GM12878 (cell line): Measurements from ENCODE around the gene FAM9C. TPM values are rescaled to one million over a fixed set of nuclear protein-coding genes. Genes with fewer than 3 reads are reported as not detected.

Experiments
- BCL11A ChIP-seq: IDR thresholded peaks from 2 replicates; pipeline ENCODE4 v1.6.1; 2011; ENCODE audit warnings: low read depth, low read length
- BHLHE40 ChIP-seq, 2 experiments: fragments of 450-650 bp in 1 of 2; IDR thresholded peaks; 2 replicates each; pipeline ENCODE4 v1.6.1; 2011 to 2017; ENCODE audit warnings: low read depth in 2 of 2, borderline replicate concordance in 1 of 2, improper control_type of control experiment in 1 of 2, low read length in 1 of 2, mild to moderate bottlenecking in 1 of 2
- BMI1 ChIP-seq: fragments of 450-650 bp; IDR thresholded peaks from 2 replicates; pipeline ENCODE4 v1.6.1; 2016; ENCODE audit warnings: mild to moderate bottlenecking, moderate library complexity, borderline replicate concordance
- CHD4 ChIP-seq: fragments of 200-600 bp; sonication (generic); IDR thresholded peaks from 2 replicates; pipeline ENCODE4 v1.6.1; 2016; ENCODE audit warnings: mild to moderate bottlenecking
- CREM ChIP-seq: IDR thresholded peaks from 2 replicates; pipeline ENCODE4 v1.6.1; 2014; ENCODE audit warnings: antibody characterized with exemption, low read depth
- FOXK2 ChIP-seq: fragments of 450-650 bp; IDR thresholded peaks from 2 replicates; pipeline ENCODE4 v1.6.1; 2017; ENCODE audit warnings: mild to moderate bottlenecking, moderate library complexity
- HCFC1 ChIP-seq: fragments of 150-350 bp; IDR thresholded peaks from 2 replicates; pipeline ENCODE4 v1.6.1; 2014; ENCODE audit warnings: low read length
- HDAC6 ChIP-seq: fragments of 200-600 bp; sonication (generic); IDR thresholded peaks from one replicate; pipeline ENCODE4 v1.8.0; 2017; ENCODE audit warnings: antibody characterized with exemption; ENCODE audit not compliant: unreplicated experiment
- KAT2A ChIP-seq: conservative IDR thresholded peaks from 2 replicates; pipeline ENCODE4 v1.6.1; 2011; ENCODE audit warnings: low read depth, low read length; ENCODE audit not compliant: control insufficient read depth
- MLLT1 ChIP-seq: fragments of 450-650 bp; IDR thresholded peaks from 2 replicates; pipeline ENCODE4 v1.6.1; 2016; ENCODE audit warnings: mild to moderate bottlenecking
- MXI1 ChIP-seq: fragments of 150-350 bp; IDR thresholded peaks from 2 replicates; pipeline ENCODE4 v1.6.1; 2011; ENCODE audit warnings: low read depth, mild to moderate bottlenecking, inconsistent platforms, low read length, improper control_type of control experiment
- NBN ChIP-seq: fragments of 450-650 bp; IDR thresholded peaks from 2 replicates; pipeline ENCODE4 v1.6.1; 2016
- NRF1 ChIP-seq: conservative IDR thresholded peaks from 2 replicates; pipeline ENCODE4 v1.6.1; 2011; ENCODE audit warnings: mild to moderate bottlenecking, low read depth, low read length, improper control_type of control experiment
- PAX5 ChIP-seq: IDR thresholded peaks from 2 replicates; pipeline ENCODE4 v1.6.1; 2011; ENCODE audit warnings: low read depth, low read length, borderline replicate concordance
- POLR2AphosphoS5 ChIP-seq: IDR thresholded peaks from 2 replicates; pipeline ENCODE4 v1.6.1; 2011; ENCODE audit warnings: mild to moderate bottlenecking, low read length, inconsistent platforms
- RB1 ChIP-seq: fragments of 450-650 bp; formaldehyde crosslinking; IDR thresholded peaks from 2 replicates; pipeline ENCODE4 v1.6.1; 2017; ENCODE audit warnings: mild to moderate bottlenecking, borderline replicate concordance
- RELA ChIP-seq: fragments of 450-650 bp; IDR thresholded peaks from 2 replicates; pipeline ENCODE4 v1.8.0; 2014; ENCODE audit warnings: borderline replicate concordance; ENCODE audit not compliant: partially characterized antibody
- RELB ChIP-seq: fragments of 450-650 bp; IDR thresholded peaks from 2 replicates; pipeline ENCODE4 v1.6.1; 2017; ENCODE audit warnings: low read depth, mild to moderate bottlenecking, moderate library complexity
- SIX5 ChIP-seq: IDR thresholded peaks from 2 replicates; pipeline ENCODE4 v1.6.1; 2011; ENCODE audit warnings: mild to moderate bottlenecking, low read depth, low read length, moderate library complexity; ENCODE audit not compliant: severe bottlenecking
- SMARCA5 ChIP-seq: fragments of 450-650 bp; IDR thresholded peaks from 2 replicates; pipeline ENCODE4 v1.6.1; 2017; ENCODE audit warnings: mild to moderate bottlenecking
- SREBF1 ChIP-seq: IDR thresholded peaks from 2 replicates; pipeline ENCODE4 v1.6.1; 2012; ENCODE audit warnings: mild to moderate bottlenecking, low read length
- TCF12 ChIP-seq: IDR thresholded peaks from 2 replicates; pipeline ENCODE4 v1.6.1; 2011; ENCODE audit warnings: low read depth, mild to moderate bottlenecking, low read length
- USF2 ChIP-seq: IDR thresholded peaks from 2 replicates; pipeline ENCODE4 v1.6.1; 2011; ENCODE audit warnings: low read depth, low read length, improper control_type of control experiment, borderline replicate concordance
- ZNF592 ChIP-seq: fragments of 450-650 bp; IDR thresholded peaks from 2 replicates; pipeline ENCODE4 v1.6.1; 2017; ENCODE audit warnings: mild to moderate bottlenecking, moderate library complexity
- polyA plus RNA-seq, 11 experiments: library from polyadenylated mRNA; depleted of rRNA in 4 of 11; unstranded in 6 of 11; stranded (reverse) in 5 of 11; fragments of >200 nt; fragmentation: Nextera tagmentation in 4 of 11; fragmentation: Illumina TruSeq in 1 of 11; extraction: Ambion mirVana in 4 of 11; extraction: Trizol in 1 of 11; gene quantifications; 1 replicate in 1 of 11; 2 replicates in 10 of 11; pipeline versions ENCODE4 v1.2.1 to v1.2.3, GENCODE V29; 2011 to 2016; ENCODE audit warnings: inconsistent platforms in 2 of 11, missing spikeins in 2 of 11, low read depth in 1 of 11
- total RNA-seq, 4 experiments: library from RNA; depleted of rRNA in 3 of 4; stranded (reverse); fragments of >200 nt in 3 of 4; fragmentation: Illumina TruSeq in 1 of 4; extraction: Trizol in 1 of 4; gene quantifications; 2 replicates each; pipeline versions ENCODE4 v1.2.1 to v1.2.3, GENCODE V29; 2013 to 2021

The FAM9C gene
- total and polyA plus RNA-seq, 10 of the 15 experiments (the other 5 are each of a cell fraction or from before 2014, with no cell fraction given) = 0.01 to 0.03 TPM; not detected in 8

GRCh38 chrX:13000301-13000811, 44.1 kb downstream of the FAM9C start (continued):
- TF ChIP-seq ZNF592 (no peak), NRF1 (no peak), BHLHE40 (IDR thresholded peaks at IDR 0.05; ENCODE audit: borderline replicate concordance in 1 of 2, low read depth in 2 of 2, low read length in 1 of 2) (no peak; a peak in 1 of 4 replicates), TCF12 (no peak), CHD4 (0 out of 2 replicates have a peak, but pooled peaks have one; percentile 71), HCFC1 (no peak), MXI1 (0 out of 2 replicates have a peak, but pooled peaks have one; percentile 22), RB1 (peak; percentile 67; the same call in 1 of the 2 replicates), SIX5 (no peak), PAX5 (peak; percentile 58), RELA (no peak), USF2 (no peak), HDAC6 (no peak), CREM (peak; percentile 65; the same call in 1 of the 2 replicates), SMARCA5 (no peak), BMI1 (no peak), KAT2A (no peak), BCL11A (peak; percentile 67; the same call in 1 of the 2 replicates), NBN (peak; percentile 73; the same call in 1 of the 2 replicates), SREBF1 (no peak), RELB (peak; percentile 95), POLR2AphosphoS5 (peak; percentile 21; the same call in 1 of the 2 replicates), FOXK2 (no peak), MLLT1 (peak; percentile 74)
